ENCODE data around the gene ADAMTSL3. TPM values are rescaled to one million over a fixed set of nuclear protein-coding genes. Genes with fewer than 3 reads are reported as not detected.

The ADAMTSL3 gene
- polyA plus RNA-seq, 1 donor from 2014 or later: 0.51 TPM

DNA sequence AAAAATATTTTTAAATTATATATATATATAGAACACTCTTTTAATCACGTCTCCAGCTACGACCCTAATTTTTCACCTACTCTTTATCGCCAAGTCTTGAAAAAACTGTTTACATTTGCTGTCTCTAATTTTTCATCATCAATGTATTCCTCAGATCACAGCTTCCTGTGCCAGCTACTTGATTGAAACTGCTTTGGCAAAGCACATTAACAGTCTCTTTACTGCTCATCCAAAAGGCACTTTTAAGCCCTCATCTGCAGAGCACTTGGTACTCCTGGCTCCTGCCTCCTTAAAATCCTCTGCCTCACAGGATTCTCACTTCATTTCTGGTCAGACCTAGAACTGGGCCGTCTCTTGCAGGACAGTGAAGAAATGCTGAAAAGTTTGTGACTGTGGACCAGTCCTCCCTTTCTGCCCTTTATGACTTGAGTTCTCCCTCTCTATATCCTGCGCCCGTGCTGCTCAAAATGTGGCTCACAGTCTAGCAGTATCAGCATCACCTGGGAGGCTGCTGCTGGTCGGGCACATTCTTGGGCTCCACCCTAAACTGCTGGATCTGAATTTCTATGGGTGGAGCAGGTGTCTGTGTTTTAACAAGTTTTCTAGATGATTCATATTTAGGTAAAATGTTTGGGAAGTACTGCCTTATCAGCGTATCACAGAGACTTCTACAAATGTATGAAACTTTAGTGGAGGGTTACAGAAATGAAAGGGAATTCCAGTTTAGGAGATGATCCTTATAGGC is 196.8 kb downstream of the ADAMTSL3 start:
- H3K9me3 ChIP-seq (ENCODE audit: low read length): no peaks in the 10 kb centered on the region
- no peak overlapping the region for H3K4me3 ChIP-seq (ENCODE audit: low read length)
- TF ChIP-seq EZH2 (IDR thresholded peaks at IDR 0.05; ENCODE audit: borderline replicate concordance, insufficient read depth, low read length, poor library complexity, severe bottlenecking) (no peak), EP300 (conservative IDR thresholded peaks at IDR 0.05; ENCODE audit: poor library complexity, severe bottlenecking) (no peak), MXI1 (conservative IDR thresholded peaks at IDR 0.05; ENCODE audit: poor library complexity, severe bottlenecking) (no peak), POLR2AphosphoS5 (IDR thresholded peaks at IDR 0.05) (no peak), SMC3 (conservative IDR thresholded peaks at IDR 0.05; ENCODE audit: poor library complexity) (no peak), TAF1 (IDR thresholded peaks at IDR 0.05; ENCODE audit: low read depth) (no peak), RAD21 (conservative IDR thresholded peaks at IDR 0.05) (no peak)
- TF ChIP-seq, protein P1, sequence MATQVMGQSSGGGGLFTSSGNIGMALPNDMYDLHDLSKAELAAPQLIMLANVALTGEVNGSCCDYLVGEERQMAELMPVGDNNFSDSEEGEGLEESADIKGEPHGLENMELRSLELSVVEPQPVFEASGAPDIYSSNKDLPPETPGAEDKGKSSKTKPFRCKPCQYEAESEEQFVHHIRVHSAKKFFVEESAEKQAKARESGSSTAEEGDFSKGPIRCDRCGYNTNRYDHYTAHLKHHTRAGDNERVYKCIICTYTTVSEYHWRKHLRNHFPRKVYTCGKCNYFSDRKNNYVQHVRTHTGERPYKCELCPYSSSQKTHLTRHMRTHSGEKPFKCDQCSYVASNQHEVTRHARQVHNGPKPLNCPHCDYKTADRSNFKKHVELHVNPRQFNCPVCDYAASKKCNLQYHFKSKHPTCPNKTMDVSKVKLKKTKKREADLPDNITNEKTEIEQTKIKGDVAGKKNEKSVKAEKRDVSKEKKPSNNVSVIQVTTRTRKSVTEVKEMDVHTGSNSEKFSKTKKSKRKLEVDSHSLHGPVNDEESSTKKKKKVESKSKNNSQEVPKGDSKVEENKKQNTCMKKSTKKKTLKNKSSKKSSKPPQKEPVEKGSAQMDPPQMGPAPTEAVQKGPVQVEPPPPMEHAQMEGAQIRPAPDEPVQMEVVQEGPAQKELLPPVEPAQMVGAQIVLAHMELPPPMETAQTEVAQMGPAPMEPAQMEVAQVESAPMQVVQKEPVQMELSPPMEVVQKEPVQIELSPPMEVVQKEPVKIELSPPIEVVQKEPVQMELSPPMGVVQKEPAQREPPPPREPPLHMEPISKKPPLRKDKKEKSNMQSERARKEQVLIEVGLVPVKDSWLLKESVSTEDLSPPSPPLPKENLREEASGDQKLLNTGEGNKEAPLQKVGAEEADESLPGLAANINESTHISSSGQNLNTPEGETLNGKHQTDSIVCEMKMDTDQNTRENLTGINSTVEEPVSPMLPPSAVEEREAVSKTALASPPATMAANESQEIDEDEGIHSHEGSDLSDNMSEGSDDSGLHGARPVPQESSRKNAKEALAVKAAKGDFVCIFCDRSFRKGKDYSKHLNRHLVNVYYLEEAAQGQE (IDR thresholded peaks at IDR 0.05; ENCODE audit: borderline replicate concordance): no peak
- TF ChIP-seq, protein P2, sequence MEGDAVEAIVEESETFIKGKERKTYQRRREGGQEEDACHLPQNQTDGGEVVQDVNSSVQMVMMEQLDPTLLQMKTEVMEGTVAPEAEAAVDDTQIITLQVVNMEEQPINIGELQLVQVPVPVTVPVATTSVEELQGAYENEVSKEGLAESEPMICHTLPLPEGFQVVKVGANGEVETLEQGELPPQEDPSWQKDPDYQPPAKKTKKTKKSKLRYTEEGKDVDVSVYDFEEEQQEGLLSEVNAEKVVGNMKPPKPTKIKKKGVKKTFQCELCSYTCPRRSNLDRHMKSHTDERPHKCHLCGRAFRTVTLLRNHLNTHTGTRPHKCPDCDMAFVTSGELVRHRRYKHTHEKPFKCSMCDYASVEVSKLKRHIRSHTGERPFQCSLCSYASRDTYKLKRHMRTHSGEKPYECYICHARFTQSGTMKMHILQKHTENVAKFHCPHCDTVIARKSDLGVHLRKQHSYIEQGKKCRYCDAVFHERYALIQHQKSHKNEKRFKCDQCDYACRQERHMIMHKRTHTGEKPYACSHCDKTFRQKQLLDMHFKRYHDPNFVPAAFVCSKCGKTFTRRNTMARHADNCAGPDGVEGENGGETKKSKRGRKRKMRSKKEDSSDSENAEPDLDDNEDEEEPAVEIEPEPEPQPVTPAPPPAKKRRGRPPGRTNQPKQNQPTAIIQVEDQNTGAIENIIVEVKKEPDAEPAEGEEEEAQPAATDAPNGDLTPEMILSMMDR (IDR thresholded peaks at IDR 0.05; ENCODE audit: poor library complexity, severe bottlenecking): no peak
- H3F3A ChIP-seq (ENCODE audit: insufficient read depth, low read length, poor library complexity, severe bottlenecking): no peaks in the 10 kb centered on the region
- H3K4me2 ChIP-seq (ENCODE audit: low read length): no peak overlapping the region
- no peak overlapping the region for H3K27ac ChIP-seq (ENCODE audit: low read length)
- no peaks in the 10 kb centered on the region for H3K9me2 ChIP-seq (ENCODE audit: insufficient read depth, low read length)
- no peaks in the 10 kb centered on the region for H3K36me3 ChIP-seq (ENCODE audit: insufficient read depth, low read length)
- H3K9ac ChIP-seq (ENCODE audit: low read length): no peak overlapping the region
- H2AFZ ChIP-seq (ENCODE audit: low read depth, low read length): no peak overlapping the region
- no peaks in the 10 kb centered on the region for H3K27me3 ChIP-seq (ENCODE audit: insufficient read depth, low read depth, low read length)
- no peaks in the 10 kb centered on the region for H4K20me1 ChIP-seq (ENCODE audit: insufficient read depth)
- H3K79me2 ChIP-seq (replicated peaks; ENCODE audit: insufficient read depth, low read length): no peaks in the 10 kb centered on the region

DNA sequence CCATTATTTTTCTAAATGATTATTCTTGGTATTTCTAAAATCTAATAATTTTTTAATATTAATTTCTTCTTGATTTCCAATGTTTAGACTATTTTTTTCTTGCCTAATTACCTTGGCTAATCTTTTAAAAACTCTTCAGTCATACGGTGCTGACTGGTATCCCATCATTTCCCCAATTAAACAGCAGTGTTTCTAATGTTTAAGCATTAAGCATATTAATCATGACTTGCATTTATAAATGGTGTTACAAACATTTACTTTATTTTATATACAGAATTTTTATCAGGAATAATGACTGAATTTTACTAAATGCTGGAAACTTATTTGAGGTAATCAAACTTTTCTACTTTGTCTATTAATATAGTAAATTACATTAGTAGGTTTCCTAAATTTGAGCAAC is 199.3 kb downstream of the ADAMTSL3 start:
- Histone ChIP-seq H3K79me2 (replicated peaks; ENCODE audit: insufficient read depth, low read length) (no peaks in the 10 kb centered on the region), H4K20me1 (ENCODE audit: insufficient read depth) (no peaks in the 10 kb centered on the region), H3K9me3 (ENCODE audit: low read length) (no peaks in the 10 kb centered on the region), H3K27ac (ENCODE audit: low read length) (no peak overlapping the region), H3K36me3 (ENCODE audit: insufficient read depth, low read length) (no peaks in the 10 kb centered on the region), H3K27me3 (ENCODE audit: insufficient read depth, low read depth, low read length) (no peaks in the 10 kb centered on the region), H3K9me2 (ENCODE audit: insufficient read depth, low read length) (no peaks in the 10 kb centered on the region), H3K4me2 (ENCODE audit: low read length) (no peak overlapping the region), H3K4me3 (ENCODE audit: low read length) (no peak overlapping the region), H3F3A (ENCODE audit: insufficient read depth, low read length, poor library complexity, severe bottlenecking) (no peaks in the 10 kb centered on the region), H2AFZ (ENCODE audit: low read depth, low read length) (no peak overlapping the region), H3K9ac (ENCODE audit: low read length) (no peak overlapping the region)
- TF ChIP-seq EP300 (conservative IDR thresholded peaks at IDR 0.05; ENCODE audit: poor library complexity, severe bottlenecking) (no peak), TAF1 (IDR thresholded peaks at IDR 0.05; ENCODE audit: low read depth) (no peak), EZH2 (IDR thresholded peaks at IDR 0.05; ENCODE audit: borderline replicate concordance, insufficient read depth, low read length, poor library complexity, severe bottlenecking) (no peak), POLR2AphosphoS5 (IDR thresholded peaks at IDR 0.05) (no peak), SMC3 (conservative IDR thresholded peaks at IDR 0.05; ENCODE audit: poor library complexity) (no peak), RAD21 (conservative IDR thresholded peaks at IDR 0.05) (no peak), MXI1 (conservative IDR thresholded peaks at IDR 0.05; ENCODE audit: poor library complexity, severe bottlenecking) (no peak)
- TF ChIP-seq, protein P2 (IDR thresholded peaks at IDR 0.05; ENCODE audit: poor library complexity, severe bottlenecking): no peak
- TF ChIP-seq, protein P1 (IDR thresholded peaks at IDR 0.05; ENCODE audit: borderline replicate concordance): no peak

Data from neural cell (in vitro differentiated cells).